HepG2 (cell line): ENCODE results near the gene H1-8. TPM values are rescaled to one million over a fixed set of nuclear protein-coding genes. Genes with fewer than 3 reads are reported as not detected.

Experiments used
- BORCS8-MEF2B ChIP-seq: sonication (generic); formaldehyde crosslinking; IDR thresholded peaks from 2 replicates; pipeline ENCODE4 v1.8.0; 2022; ENCODE audit warnings: mild to moderate bottlenecking, missing genetic modification reagents
- FOXO4 ChIP-seq: sonication (generic); formaldehyde crosslinking; conservative IDR thresholded peaks from 2 replicates; pipeline ENCODE4 v1.8.1; 2023; ENCODE audit warnings: missing genetic modification reagents
- HNF1A ChIP-seq, 2 experiments: sonication (generic) in 1 of 2; formaldehyde crosslinking in 1 of 2; IDR thresholded peaks; 2 replicates each; pipeline versions ENCODE4 v1.4.0 to v1.6.1; 2016 to 2020; ENCODE audit warnings: borderline replicate concordance in 1 of 2, low read depth in 1 of 2, mild to moderate bottlenecking in 1 of 2, missing genetic modification reagents in 1 of 2
- ISL2 ChIP-seq: sonication (generic); formaldehyde crosslinking; IDR thresholded peaks from 2 replicates; pipeline ENCODE4 v1.5.0; 2020; ENCODE audit warnings: missing genetic modification reagents
- KDM5A ChIP-seq: fragments of 200-600 bp; sonication (generic); IDR thresholded peaks from 2 replicates; pipeline ENCODE4 v1.7.0; 2018; ENCODE audit warnings: antibody characterized with exemption, mild to moderate bottlenecking, low read length, borderline replicate concordance
- NFE2 ChIP-seq: sonication (generic); formaldehyde crosslinking; IDR thresholded peaks from 2 replicates; pipeline ENCODE4 v1.4.0; 2020; ENCODE audit warnings: missing genetic modification reagents
- NFYC ChIP-seq: IDR thresholded peaks from 2 replicates; pipeline ENCODE4 v1.6.1; 2016; ENCODE audit warnings: missing genetic modification reagents, missing compliant biosample characterization
- RFXANK ChIP-seq: IDR thresholded peaks from 2 replicates; pipeline ENCODE4 v1.6.1; 2016
- THAP7 ChIP-seq: sonication (generic); formaldehyde crosslinking; IDR thresholded peaks from 2 replicates; pipeline ENCODE4 v1.8.1; 2023; ENCODE audit warnings: mild to moderate bottlenecking, missing genetic modification reagents
- ZFP36L1 ChIP-seq: sonication (generic); formaldehyde crosslinking; IDR thresholded peaks from 2 replicates; pipeline ENCODE4 v1.8.0; 2022; ENCODE audit warnings: mild to moderate bottlenecking, missing genetic modification reagents, moderate library complexity
- ZHX2 ChIP-seq, 2 experiments: sonication (generic) in 1 of 2; formaldehyde crosslinking in 1 of 2; IDR thresholded peaks; 2 replicates each; pipeline versions ENCODE4 v1.6.1 to v1.9.0; 2014 to 2022; ENCODE audit warnings: antibody characterized with exemption in 1 of 2, borderline replicate concordance in 1 of 2, inconsistent platforms in 1 of 2, low read depth in 1 of 2, missing genetic modification reagents in 1 of 2
- ZNF230 ChIP-seq: sonication (generic); formaldehyde crosslinking; IDR thresholded peaks from 2 replicates; pipeline ENCODE4 v1.4.0; 2020; ENCODE audit warnings: mild to moderate bottlenecking, missing genetic modification reagents
- ZNF256 ChIP-seq: sonication (generic); formaldehyde crosslinking; conservative IDR thresholded peaks from 2 replicates; pipeline ENCODE4 v1.4.0; 2020; ENCODE audit warnings: missing genetic modification reagents
- ZNF33A ChIP-seq: sonication (generic); formaldehyde crosslinking; IDR thresholded peaks from 2 replicates; pipeline ENCODE4 v1.5.1; 2020; ENCODE audit warnings: missing genetic modification reagents, mild to moderate bottlenecking, moderate library complexity, borderline replicate concordance
- ZNF430 ChIP-seq: sonication (generic); formaldehyde crosslinking; IDR thresholded peaks from 2 replicates; pipeline ENCODE4 v1.9.0; 2021; ENCODE audit warnings: mild to moderate bottlenecking, missing genetic modification reagents
- ZNF501 ChIP-seq: sonication (generic); formaldehyde crosslinking; IDR thresholded peaks from 2 replicates; pipeline ENCODE4 v1.5.1; 2020; ENCODE audit warnings: mild to moderate bottlenecking, moderate library complexity, missing genetic modification reagents
- polyA plus RNA-seq, 8 experiments: library from polyadenylated mRNA; depleted of rRNA in 3 of 8; stranded (reverse) in 7 of 8; unstranded in 1 of 8; fragments of >200 nt; fragmentation: Illumina TruSeq in 4 of 8; extraction: Trizol in 4 of 8; gene quantifications; 2 replicates each; pipeline versions ENCODE4 v1.2.1 to v1.2.3, GENCODE V29; 2011 to 2016; ENCODE audit warnings: low read depth in 4 of 8, missing spikeins in 1 of 8, mixed read lengths in 1 of 8; ENCODE audit not compliant: insufficient read depth in 1 of 8
- total RNA-seq, 5 experiments: library from RNA; depleted of rRNA; stranded (reverse); fragments of >200 nt; fragmentation: Illumina TruSeq; extraction: Trizol; gene quantifications; 2 replicates each; pipeline ENCODE4 v1.2.3, GENCODE V29; 2016; ENCODE audit warnings: low read depth in 1 of 5

H1-8 gene
- total and polyA plus RNA-seq, 2 of the 13 experiments (the other 11 are each of a cell fraction or from before 2014, with no cell fraction given): 0.08 TPM; not detected in 1

GRCh38 chr3:129593595-129594339 lies 50.8 kb downstream of the H1-8 start (continued):
- TF ChIP-seq THAP7 (CRISPR knock-in tag) (no peak), KDM5A (no peak), RFXANK (CRISPR knock-in tag) (no peak), ZNF430 (CRISPR knock-in tag) (peak; percentile 66; the same call in 1 of the 2 replicates), ZNF230 (CRISPR knock-in tag) (no peak; the same call in 1 of the 2 replicates), ZNF501 (CRISPR knock-in tag) (peak; percentile 37), NFYC (no peak), ZNF33A (no peak), ZHX2 (IDR thresholded peaks at IDR 0.05; ENCODE audit: low read depth) (0 out of 2 replicates have a peak, but pooled peaks have one; percentile 66), ZHX2 (CRISPR knock-in tag; IDR thresholded peaks at IDR 0.05; ENCODE audit: borderline replicate concordance) (no peak), ISL2 (CRISPR knock-in tag) (peak; percentile 85), ZNF256 (no peak; the same call in 1 of the 2 replicates), FOXO4 (no peak), NFE2 (CRISPR knock-in tag) (no peak), BORCS8-MEF2B (CRISPR knock-in tag) (no peak; the same call in 1 of the 2 replicates), HNF1A (IDR thresholded peaks at IDR 0.05; ENCODE audit: low read depth) (peak; percentile 36), HNF1A (CRISPR knock-in tag; IDR thresholded peaks at IDR 0.05; ENCODE audit: borderline replicate concordance) (no peak; the same call in 1 of the 2 replicates), ZFP36L1 (CRISPR knock-in tag) (peak; percentile 69; the same call in 1 of the 2 replicates)
